HepG2 (cell line): Measurements from ENCODE around the gene GRIK4. TPM values are rescaled to one million over a fixed set of nuclear protein-coding genes. Genes with fewer than 3 reads are reported as not detected.

ENCODE experiments used
- HNRNPH1 ChIP-seq: fragments of 200-400 bp; formaldehyde crosslinking; optimal IDR thresholded peaks from 2 replicates; pipeline ENCODE3; 2017; ENCODE audit warnings: mild to moderate bottlenecking, low read depth, low read length
- HOXA3 ChIP-seq: sonication (generic); formaldehyde crosslinking; IDR thresholded peaks from 2 replicates; pipeline ENCODE4 v1.5.0; 2020; ENCODE audit warnings: missing genetic modification reagents
- KLF12 ChIP-seq: sonication (generic); formaldehyde crosslinking; IDR thresholded peaks from 2 replicates; pipeline ENCODE4 v1.4.0; 2020; ENCODE audit warnings: missing genetic modification reagents, borderline replicate concordance
- MED13 ChIP-seq: sonication (generic); formaldehyde crosslinking; IDR thresholded peaks from 2 replicates; pipeline ENCODE4 v1.5.0; 2020; ENCODE audit warnings: missing genetic modification reagents
- NFRKB ChIP-seq: fragments of 450-650 bp; IDR thresholded peaks from 2 replicates; pipeline ENCODE4 v1.6.1; 2017
- PITX1 ChIP-seq: sonication (generic); formaldehyde crosslinking; IDR thresholded peaks from 2 replicates; pipeline ENCODE4 v1.5.1; 2020; ENCODE audit warnings: mild to moderate bottlenecking, missing genetic modification reagents
- SETDB1 ChIP-seq: sonication (generic); formaldehyde crosslinking; IDR thresholded peaks from 2 replicates; pipeline ENCODE4 v1.5.1; 2020; ENCODE audit warnings: missing genetic modification reagents, mild to moderate bottlenecking, borderline replicate concordance
- TEAD3 ChIP-seq: optimal IDR thresholded peaks from 2 replicates; pipeline ENCODE3; 2016; ENCODE audit warnings: borderline replicate concordance
- ZFP62 ChIP-seq: sonication (generic); formaldehyde crosslinking; IDR thresholded peaks from 2 replicates; pipeline ENCODE4 v1.4.0; 2020; ENCODE audit warnings: missing genetic modification reagents
- ZNF30 ChIP-seq: sonication (generic); formaldehyde crosslinking; IDR thresholded peaks from 2 replicates; pipeline ENCODE4 v1.5.0; 2020; ENCODE audit warnings: mild to moderate bottlenecking, missing genetic modification reagents
- ZNF570 ChIP-seq: sonication (generic); formaldehyde crosslinking; IDR thresholded peaks from 2 replicates; pipeline ENCODE4 v1.4.0; 2020; ENCODE audit warnings: mild to moderate bottlenecking, missing genetic modification reagents, borderline replicate concordance
- ZNF616 ChIP-seq: sonication (generic); formaldehyde crosslinking; IDR thresholded peaks from 2 replicates; pipeline ENCODE4 v1.5.0; 2020; ENCODE audit warnings: low read depth, mild to moderate bottlenecking, missing genetic modification reagents
- ZNF850 ChIP-seq: sonication (generic); formaldehyde crosslinking; conservative IDR thresholded peaks from 2 replicates; pipeline ENCODE4 v1.9.0; 2021; ENCODE audit warnings: mild to moderate bottlenecking, missing genetic modification reagents
- polyA plus RNA-seq, 8 experiments: library from polyadenylated mRNA; depleted of rRNA in 3 of 8; stranded (reverse) in 7 of 8; unstranded in 1 of 8; fragments of >200 nt; fragmentation: Illumina TruSeq in 4 of 8; extraction: Trizol in 4 of 8; gene quantifications; 2 replicates each; pipeline versions ENCODE4 v1.2.1 to v1.2.3, GENCODE V29; 2011 to 2016; ENCODE audit warnings: low read depth in 4 of 8, missing spikeins in 1 of 8, mixed read lengths in 1 of 8; ENCODE audit not compliant: insufficient read depth in 1 of 8
- total RNA-seq, 5 experiments: library from RNA; depleted of rRNA; stranded (reverse); fragments of >200 nt; fragmentation: Illumina TruSeq; extraction: Trizol; gene quantifications; 2 replicates each; pipeline ENCODE4 v1.2.3, GENCODE V29; 2016; ENCODE audit warnings: low read depth in 1 of 5
- TF ChIP-seq, protein P1 (sequence below): sonication (generic); formaldehyde crosslinking; IDR thresholded peaks from 2 replicates; pipeline ENCODE4 v1.4.0; 2020; ENCODE audit warnings: mild to moderate bottlenecking, missing genetic modification reagents
- TF ChIP-seq, protein P2 (sequence below): sonication (generic); formaldehyde crosslinking; IDR thresholded peaks from 2 replicates; pipeline ENCODE4 v1.8.1; 2023; ENCODE audit warnings: mild to moderate bottlenecking, moderate library complexity, missing genetic modification reagents
- TF ChIP-seq, protein P3 (sequence below): sonication (generic); formaldehyde crosslinking; IDR thresholded peaks from 2 replicates; pipeline ENCODE4 v1.5.0; 2020; ENCODE audit warnings: missing genetic modification reagents
- TF ChIP-seq, protein P4 (sequence below): sonication (generic); formaldehyde crosslinking; IDR thresholded peaks from 2 replicates; pipeline ENCODE4 v1.5.0; 2020; ENCODE audit warnings: missing genetic modification reagents, mild to moderate bottlenecking, borderline replicate concordance
- TF ChIP-seq, protein P5 (sequence below): sonication (generic); formaldehyde crosslinking; IDR thresholded peaks from 2 replicates; pipeline ENCODE4 v1.4.0; 2020; ENCODE audit warnings: missing genetic modification reagents
- TF ChIP-seq, protein P6 (sequence below): sonication (generic); formaldehyde crosslinking; IDR thresholded peaks from 2 replicates; pipeline ENCODE4 v1.5.1; 2020; ENCODE audit warnings: mild to moderate bottlenecking, moderate library complexity, missing genetic modification reagents

GRIK4 gene
- total and polyA plus RNA-seq, 2 of the 13 experiments (the other 11 are each of a cell fraction or from before 2014, with no cell fraction given) = 0.04 to 0.07 TPM

DNA sequence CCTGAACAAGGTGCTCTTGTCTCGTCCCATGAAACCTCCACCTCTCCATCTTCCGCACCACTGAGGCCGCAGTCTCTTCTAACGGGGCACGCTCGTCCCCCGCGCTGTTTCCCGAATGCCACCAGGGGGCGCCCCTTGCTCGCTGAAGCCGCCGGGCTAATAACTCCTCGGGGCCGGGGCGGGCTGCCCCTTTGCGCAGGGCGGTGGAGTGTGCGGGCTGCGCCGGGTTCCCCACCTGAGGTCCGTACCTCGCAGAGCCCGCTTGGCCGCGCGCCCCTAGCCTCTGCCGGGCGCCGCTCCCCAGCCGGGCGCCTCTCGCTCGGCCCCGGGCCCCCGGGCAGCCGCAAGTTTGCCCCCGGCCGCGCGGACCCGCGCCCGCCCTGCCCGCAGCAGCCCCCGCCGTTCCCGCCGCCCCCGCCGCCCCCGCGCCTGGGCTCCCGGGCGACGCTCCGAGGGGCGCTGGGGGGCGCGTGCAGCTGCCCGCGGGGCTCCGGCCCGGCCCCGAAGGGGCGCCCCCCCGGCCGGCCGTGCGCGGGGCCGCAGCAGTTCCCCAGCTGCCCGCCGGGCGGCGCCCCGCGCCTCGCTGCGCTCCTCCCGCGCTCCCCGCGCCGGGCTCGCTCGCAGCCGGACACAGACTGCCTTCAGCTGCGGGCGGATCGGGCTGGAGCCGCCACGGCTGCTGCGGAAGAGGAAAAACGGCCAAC, at the start of gene GRIK4 (continued):
- TF ChIP-seq TEAD3 (peak; percentile 47), PITX1 (CRISPR knock-in tag) (no peak), NFRKB (no peak), ZFP62 (no peak), ZNF850 (CRISPR knock-in tag) (no peak), SETDB1 (CRISPR knock-in tag) (no peak), MED13 (CRISPR knock-in tag) (no peak), ZNF570 (CRISPR knock-in tag) (no peak), HOXA3 (no peak), HNRNPH1 (no peak), ZNF616 (CRISPR knock-in tag) (no peak), ZNF30 (no peak), KLF12 (CRISPR knock-in tag) (no peak)
- TF ChIP-seq, protein P1, sequence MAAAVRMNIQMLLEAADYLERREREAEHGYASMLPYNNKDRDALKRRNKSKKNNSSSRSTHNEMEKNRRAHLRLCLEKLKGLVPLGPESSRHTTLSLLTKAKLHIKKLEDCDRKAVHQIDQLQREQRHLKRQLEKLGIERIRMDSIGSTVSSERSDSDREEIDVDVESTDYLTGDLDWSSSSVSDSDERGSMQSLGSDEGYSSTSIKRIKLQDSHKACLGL (CRISPR knock-in tag) = no peak
- TF ChIP-seq, protein P2, sequence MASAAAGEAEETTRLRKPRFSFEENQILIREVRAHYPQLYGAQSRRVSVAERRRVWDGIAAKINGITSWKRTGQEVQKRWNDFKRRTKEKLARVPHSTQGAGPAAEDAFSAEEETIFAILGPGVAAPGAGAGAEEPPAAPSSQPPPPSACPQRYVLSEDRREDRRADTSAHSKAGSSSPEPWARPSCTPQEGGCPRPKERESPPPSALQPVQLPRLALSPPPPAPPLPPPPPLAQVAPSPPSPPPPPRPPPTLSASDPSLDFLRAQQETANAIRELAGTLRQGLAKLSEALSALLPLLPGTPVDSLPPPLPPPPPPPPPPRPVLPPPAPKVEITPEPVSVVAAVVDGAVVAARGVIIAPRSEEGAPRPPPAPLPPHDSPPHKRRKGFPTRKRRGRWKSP = peak; percentile 83
- TF ChIP-seq, protein P3, sequence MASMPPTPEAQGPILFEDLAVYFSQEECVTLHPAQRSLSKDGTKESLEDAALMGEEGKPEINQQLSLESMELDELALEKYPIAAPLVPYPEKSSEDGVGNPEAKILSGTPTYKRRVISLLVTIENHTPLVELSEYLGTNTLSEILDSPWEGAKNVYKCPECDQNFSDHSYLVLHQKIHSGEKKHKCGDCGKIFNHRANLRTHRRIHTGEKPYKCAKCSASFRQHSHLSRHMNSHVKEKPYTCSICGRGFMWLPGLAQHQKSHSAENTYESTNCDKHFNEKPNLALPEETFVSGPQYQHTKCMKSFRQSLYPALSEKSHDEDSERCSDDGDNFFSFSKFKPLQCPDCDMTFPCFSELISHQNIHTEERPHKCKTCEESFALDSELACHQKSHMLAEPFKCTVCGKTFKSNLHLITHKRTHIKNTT (CRISPR knock-in tag) = no peak
- TF ChIP-seq, protein P4, sequence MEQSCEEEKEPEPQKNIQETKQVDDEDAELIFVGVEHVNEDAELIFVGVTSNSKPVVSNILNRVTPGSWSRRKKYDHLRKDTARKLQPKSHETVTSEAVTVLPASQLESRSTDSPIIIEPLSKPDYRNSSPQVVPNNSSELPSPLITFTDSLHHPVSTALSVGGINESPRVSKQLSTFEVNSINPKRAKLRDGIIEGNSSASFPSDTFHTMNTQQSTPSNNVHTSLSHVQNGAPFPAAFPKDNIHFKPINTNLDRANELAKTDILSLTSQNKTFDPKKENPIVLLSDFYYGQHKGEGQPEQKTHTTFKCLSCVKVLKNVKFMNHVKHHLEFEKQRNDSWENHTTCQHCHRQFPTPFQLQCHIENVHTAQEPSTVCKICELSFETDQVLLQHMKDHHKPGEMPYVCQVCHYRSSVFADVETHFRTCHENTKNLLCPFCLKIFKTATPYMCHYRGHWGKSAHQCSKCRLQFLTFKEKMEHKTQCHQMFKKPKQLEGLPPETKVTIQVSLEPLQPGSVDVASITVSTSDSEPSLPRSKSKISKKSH = no peak
- TF ChIP-seq, protein P5, sequence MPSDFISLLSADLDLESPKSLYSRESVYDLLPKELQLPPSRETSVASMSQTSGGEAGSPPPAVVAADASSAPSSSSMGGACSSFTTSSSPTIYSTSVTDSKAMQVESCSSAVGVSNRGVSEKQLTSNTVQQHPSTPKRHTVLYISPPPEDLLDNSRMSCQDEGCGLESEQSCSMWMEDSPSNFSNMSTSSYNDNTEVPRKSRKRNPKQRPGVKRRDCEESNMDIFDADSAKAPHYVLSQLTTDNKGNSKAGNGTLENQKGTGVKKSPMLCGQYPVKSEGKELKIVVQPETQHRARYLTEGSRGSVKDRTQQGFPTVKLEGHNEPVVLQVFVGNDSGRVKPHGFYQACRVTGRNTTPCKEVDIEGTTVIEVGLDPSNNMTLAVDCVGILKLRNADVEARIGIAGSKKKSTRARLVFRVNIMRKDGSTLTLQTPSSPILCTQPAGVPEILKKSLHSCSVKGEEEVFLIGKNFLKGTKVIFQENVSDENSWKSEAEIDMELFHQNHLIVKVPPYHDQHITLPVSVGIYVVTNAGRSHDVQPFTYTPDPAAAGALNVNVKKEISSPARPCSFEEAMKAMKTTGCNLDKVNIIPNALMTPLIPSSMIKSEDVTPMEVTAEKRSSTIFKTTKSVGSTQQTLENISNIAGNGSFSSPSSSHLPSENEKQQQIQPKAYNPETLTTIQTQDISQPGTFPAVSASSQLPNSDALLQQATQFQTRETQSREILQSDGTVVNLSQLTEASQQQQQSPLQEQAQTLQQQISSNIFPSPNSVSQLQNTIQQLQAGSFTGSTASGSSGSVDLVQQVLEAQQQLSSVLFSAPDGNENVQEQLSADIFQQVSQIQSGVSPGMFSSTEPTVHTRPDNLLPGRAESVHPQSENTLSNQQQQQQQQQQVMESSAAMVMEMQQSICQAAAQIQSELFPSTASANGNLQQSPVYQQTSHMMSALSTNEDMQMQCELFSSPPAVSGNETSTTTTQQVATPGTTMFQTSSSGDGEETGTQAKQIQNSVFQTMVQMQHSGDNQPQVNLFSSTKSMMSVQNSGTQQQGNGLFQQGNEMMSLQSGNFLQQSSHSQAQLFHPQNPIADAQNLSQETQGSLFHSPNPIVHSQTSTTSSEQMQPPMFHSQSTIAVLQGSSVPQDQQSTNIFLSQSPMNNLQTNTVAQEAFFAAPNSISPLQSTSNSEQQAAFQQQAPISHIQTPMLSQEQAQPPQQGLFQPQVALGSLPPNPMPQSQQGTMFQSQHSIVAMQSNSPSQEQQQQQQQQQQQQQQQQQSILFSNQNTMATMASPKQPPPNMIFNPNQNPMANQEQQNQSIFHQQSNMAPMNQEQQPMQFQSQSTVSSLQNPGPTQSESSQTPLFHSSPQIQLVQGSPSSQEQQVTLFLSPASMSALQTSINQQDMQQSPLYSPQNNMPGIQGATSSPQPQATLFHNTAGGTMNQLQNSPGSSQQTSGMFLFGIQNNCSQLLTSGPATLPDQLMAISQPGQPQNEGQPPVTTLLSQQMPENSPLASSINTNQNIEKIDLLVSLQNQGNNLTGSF (CRISPR knock-in tag) = no peak
- TF ChIP-seq, protein P6, sequence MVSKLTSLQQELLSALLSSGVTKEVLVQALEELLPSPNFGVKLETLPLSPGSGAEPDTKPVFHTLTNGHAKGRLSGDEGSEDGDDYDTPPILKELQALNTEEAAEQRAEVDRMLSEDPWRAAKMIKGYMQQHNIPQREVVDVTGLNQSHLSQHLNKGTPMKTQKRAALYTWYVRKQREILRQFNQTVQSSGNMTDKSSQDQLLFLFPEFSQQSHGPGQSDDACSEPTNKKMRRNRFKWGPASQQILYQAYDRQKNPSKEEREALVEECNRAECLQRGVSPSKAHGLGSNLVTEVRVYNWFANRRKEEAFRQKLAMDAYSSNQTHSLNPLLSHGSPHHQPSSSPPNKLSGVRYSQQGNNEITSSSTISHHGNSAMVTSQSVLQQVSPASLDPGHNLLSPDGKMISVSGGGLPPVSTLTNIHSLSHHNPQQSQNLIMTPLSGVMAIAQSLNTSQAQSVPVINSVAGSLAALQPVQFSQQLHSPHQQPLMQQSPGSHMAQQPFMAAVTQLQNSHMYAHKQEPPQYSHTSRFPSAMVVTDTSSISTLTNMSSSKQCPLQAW (CRISPR knock-in tag) = 0 out of 2 replicates have a peak, but pooled peaks have one; percentile 43
